ENCODE results near the gene DDX21.

DNA sequence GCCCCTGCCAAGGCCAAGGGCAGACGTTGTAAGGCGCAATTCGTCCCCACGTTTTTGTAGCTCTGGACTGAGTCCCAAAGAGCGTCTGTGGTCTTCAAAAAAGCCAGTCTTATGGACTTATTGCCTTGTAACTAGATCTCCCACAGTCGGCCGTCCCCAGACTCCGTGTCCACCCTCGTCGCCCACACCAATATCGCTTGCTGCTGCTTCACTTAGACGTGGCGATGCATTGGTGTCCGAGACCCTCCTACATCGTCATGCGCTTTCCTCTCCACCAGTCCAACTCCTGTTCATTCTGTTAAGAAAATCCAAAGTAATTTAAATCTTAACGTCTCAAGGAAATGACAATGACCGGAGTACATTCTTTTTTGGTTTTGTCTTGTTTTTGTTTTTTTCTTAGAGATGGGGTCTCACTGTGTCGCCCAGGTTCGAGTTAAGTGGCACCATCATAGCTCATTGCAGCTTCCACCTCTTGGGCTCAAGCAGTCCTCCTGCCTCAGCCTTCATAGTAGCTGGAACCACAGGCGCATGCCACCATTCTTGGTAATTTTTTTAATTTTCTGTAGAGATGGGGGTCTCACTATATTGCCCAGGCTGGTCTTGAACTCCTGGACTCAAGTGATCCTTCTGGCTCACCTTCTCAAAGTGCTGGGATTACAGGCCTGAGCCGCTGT lies 33.5 kb downstream of the DDX21 start:
- TF ChIP-seq, protein P1, sequence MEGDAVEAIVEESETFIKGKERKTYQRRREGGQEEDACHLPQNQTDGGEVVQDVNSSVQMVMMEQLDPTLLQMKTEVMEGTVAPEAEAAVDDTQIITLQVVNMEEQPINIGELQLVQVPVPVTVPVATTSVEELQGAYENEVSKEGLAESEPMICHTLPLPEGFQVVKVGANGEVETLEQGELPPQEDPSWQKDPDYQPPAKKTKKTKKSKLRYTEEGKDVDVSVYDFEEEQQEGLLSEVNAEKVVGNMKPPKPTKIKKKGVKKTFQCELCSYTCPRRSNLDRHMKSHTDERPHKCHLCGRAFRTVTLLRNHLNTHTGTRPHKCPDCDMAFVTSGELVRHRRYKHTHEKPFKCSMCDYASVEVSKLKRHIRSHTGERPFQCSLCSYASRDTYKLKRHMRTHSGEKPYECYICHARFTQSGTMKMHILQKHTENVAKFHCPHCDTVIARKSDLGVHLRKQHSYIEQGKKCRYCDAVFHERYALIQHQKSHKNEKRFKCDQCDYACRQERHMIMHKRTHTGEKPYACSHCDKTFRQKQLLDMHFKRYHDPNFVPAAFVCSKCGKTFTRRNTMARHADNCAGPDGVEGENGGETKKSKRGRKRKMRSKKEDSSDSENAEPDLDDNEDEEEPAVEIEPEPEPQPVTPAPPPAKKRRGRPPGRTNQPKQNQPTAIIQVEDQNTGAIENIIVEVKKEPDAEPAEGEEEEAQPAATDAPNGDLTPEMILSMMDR (conservative IDR thresholded peaks at IDR 0.05): no peak
- no peak for TF ChIP-seq EZH2 (IDR thresholded peaks at IDR 0.05; ENCODE audit: low read depth)
